Stimulated activated CD4-positive, alpha-beta T cell treated with anti-CD3 and anti-CD28 coated beads, Interleukin-1b, Interleukin-23, amount 100 ng/mL, for 1 hour (primary cell): Measurements from ENCODE around the gene ANK3.

Experiments
- DNase-seq, 2 donors: peaks; one replicate each; pipeline ENCODE4 v3.0.0-alpha.2; 2020; ENCODE audit warnings: low read depth in 2 of 2

ANK3 gene

GRCh38 chr10:60139798-60140566 is 249.7 kb downstream of the ANK3 start:
- no peak for DNase-seq

GRCh38 chr10:60139290-60139689 is 250.4 kb downstream of the ANK3 start:
- DNase-seq: no peak

GRCh38 chr10:60138842-60139241 is 250.8 kb downstream of the ANK3 start:
- no peak for DNase-seq

- no peak for DNase-seq
These were observed 251.6 kb downstream of the ANK3 start for GRCh38 chr10:60138026-60138425.

GRCh38 chr10:60137292-60137992 is 252.2 kb downstream of the ANK3 start:
- DNase-seq: no peak

- DNase-seq: no peak
These were observed 254.7 kb downstream of the ANK3 start for GRCh38 chr10:60135020-60135419.

GRCh38 chr10:60134548-60134947 is 255.1 kb downstream of the ANK3 start:
- no peak for DNase-seq

- DNase-seq: no peak
These were observed 259.5 kb downstream of the ANK3 start for GRCh38 chr10:60130130-60130579.

- DNase-seq: no peak
These were observed 263.8 kb downstream of the ANK3 start for GRCh38 chr10:60125895-60126294.

- DNase-seq: no peak
These were observed 265.1 kb downstream of the ANK3 start for GRCh38 chr10:60124536-60124935.

- no peak for DNase-seq
These were observed 266.0 kb downstream of the ANK3 start for GRCh38 chr10:60123668-60124067.

- DNase-seq: no peak
These were observed 266.5 kb downstream of the ANK3 start for GRCh38 chr10:60123172-60123571.

- DNase-seq: no peak
These were observed 267.5 kb downstream of the ANK3 start for GRCh38 chr10:60122190-60122589.

- no peak for DNase-seq
These were observed 274.7 kb downstream of the ANK3 start for GRCh38 chr10:60114765-60115586.

GRCh38 chr10:60110739-60111138 is 278.9 kb downstream of the ANK3 start:
- DNase-seq: no peak

- no peak for DNase-seq
These were observed 282.2 kb downstream of the ANK3 start for GRCh38 chr10:60107308-60107976.

- DNase-seq: no peak
These were observed 284.4 kb downstream of the ANK3 start for GRCh38 chr10:60105295-60105695.

GRCh38 chr10:60101821-60102220 is 287.9 kb downstream of the ANK3 start:
- no peak for DNase-seq

- DNase-seq: no peak
These were observed 289.5 kb downstream of the ANK3 start for GRCh38 chr10:60099998-60100747.

GRCh38 chr10:60098677-60099601 is 290.7 kb downstream of the ANK3 start:
- no peak for DNase-seq
